Right cardiac atrium (tissue), 5 donors: Measurements from ENCODE around the gene PBRM1. TPM values are rescaled to one million over a fixed set of nuclear protein-coding genes. Genes with fewer than 3 reads are reported as not detected.

Experiments
- ATAC-seq, 2 donors: fragments of 200-7000 bp; cut with Tn5 transposase; one replicate each; pipeline versions ENCODE4 v1.8.0 to v1.9.1; 2020; ENCODE audit warnings: moderate library complexity in 2 of 2, mild to moderate bottlenecking in 1 of 2
- DNase-seq, 3 donors: peaks; one replicate each; pipeline ENCODE4 v3.0.0-alpha.2; 2020
- H3K27ac ChIP-seq: one replicate; pipeline ENCODE4 v1.5.1; 2013; ENCODE audit warnings: mild to moderate bottlenecking, low read length, control low read depth, moderate library complexity
- H3K27me3 ChIP-seq: one replicate; pipeline ENCODE4 v1.6.1; 2013; ENCODE audit not compliant: control insufficient read depth, insufficient read depth
- H3K4me1 ChIP-seq: one replicate; pipeline ENCODE4 v1.6.1; 2013; ENCODE audit warnings: low read length; ENCODE audit not compliant: control insufficient read depth, insufficient read depth
- H3K4me3 ChIP-seq: one replicate; pipeline ENCODE4 v1.5.1; 2013; ENCODE audit warnings: low read length, control low read depth
- H3K9me3 ChIP-seq: one replicate; pipeline ENCODE4 v1.6.1; 2013; ENCODE audit warnings: low read length; ENCODE audit not compliant: control insufficient read depth
- WGBS: extraction: QIAGEN DNeasy Blood & Tissue Kit; methylation state at CpG from one replicate; pipeline ENCODE4 v1.1.7; 2013; 5-methylcytosine and 5-hydroxymethylcytosine counted together
- intact Hi-C, 4 donors: fragments of 100-400 bp; cut with DNase I; formaldehyde crosslinking; loops; one replicate each; pipeline versions ENCODE4 v1.11.0 to v1.14.0; 2022 to 2023
- polyA plus RNA-seq: library from polyadenylated mRNA; stranded (reverse); fragments of 200-250 nt; gene quantifications from one replicate; pipeline ENCODE4 v1.2.3, GENCODE V29; 2013
- total RNA-seq, 4 donors: library from RNA; stranded (reverse); fragmentation: NEBNext Ultra II Directional; extraction: Animal tissue kit (Norgen Biotek cat#: 25700); gene quantifications; one replicate each; pipeline ENCODE4 v1.2.1, GENCODE V29; 2021
- donor health status: healthy with polysubstance abuse.
- donor health status: DM: no; HTN: yes; CAD: no.
- donor health status: DM: no; HTN: no; CAD: no.
- donor health status: DM: no; HTN: yes; CAD: no; lungs with severe emphysema.
- donor health status: DM: yes; HTN: yes; CAD: no.

The PBRM1 gene
- total and polyA plus RNA-seq, 5 donors = 10.0 to 56.8 (median 55.1) TPM

- ATAC-seq = no peak
Observed at GRCh38 chr3:52719618-52720017, 33.9 kb upstream of the PBRM1 start.

GRCh38 chr3:52715714-52716305, 30.1 kb upstream of the PBRM1 start:
- ATAC-seq = peak in 1 of 2 donors; percentile 12
- Histone ChIP-seq H3K27me3 (no peaks in the 10 kb centered on the region), H3K27ac (no peak overlapping the region), H3K4me3 (no peak overlapping the region), H3K4me1 (no peaks in the 10 kb centered on the region), H3K9me3 (no peaks in the 10 kb centered on the region)
- intact Hi-C loops = no loop called here
- no peak for DNase-seq
- 95% methylated on average over 11 of the region's 11 CpGs for WGBS

More at GRCh38 chr3:52719618-52720017, 33.9 kb upstream of the PBRM1 start:
- no peaks in the 10 kb centered on the region for H3K9me3 ChIP-seq
- H3K4me3 ChIP-seq = no peak overlapping the region
- H3K27ac ChIP-seq = no peak overlapping the region
- DNase-seq = no peak
- intact Hi-C loops = no loop called here
- H3K4me1 ChIP-seq = no peaks in the 10 kb centered on the region
- no peaks in the 10 kb centered on the region for H3K27me3 ChIP-seq

GRCh38 chr3:52714335-52715302, 28.9 kb upstream of the PBRM1 start:
- DNase-seq (peak; percentile 22 to 64 (median 57)), ATAC-seq (peak; percentile 50 to 66)
- Histone ChIP-seq H3K27me3 (no peaks in the 10 kb centered on the region), H3K4me1 (no peaks in the 10 kb centered on the region), H3K9me3 (no peaks in the 10 kb centered on the region), H3K27ac (no peak overlapping the region), H3K4me3 (no peak overlapping the region)
- WGBS = 47% methylated on average over 39 of the region's 39 CpGs
- intact Hi-C loops = no loop called here

- intact Hi-C loops = no loop called here
- no peak overlapping the region for H3K4me3 ChIP-seq
- H3K4me1 ChIP-seq = no peaks in the 10 kb centered on the region
- no peaks in the 10 kb centered on the region for H3K27me3 ChIP-seq
- DNase-seq (no peak), ATAC-seq (no peak)
- no peak overlapping the region for H3K27ac ChIP-seq
- H3K9me3 ChIP-seq = no peaks in the 10 kb centered on the region
- 94% methylated on average over 17 of the region's 17 CpGs for WGBS
Observed at GRCh38 chr3:52712291-52713212, 26.8 kb upstream of the PBRM1 start.

- WGBS = 79% methylated on average over 2 of the region's 2 CpGs
- intact Hi-C loops = no loop called here
- H3K27ac ChIP-seq = no peak overlapping the region
- ATAC-seq = no peak
- no peaks in the 10 kb centered on the region for H3K9me3 ChIP-seq
- H3K4me3 ChIP-seq = no peak overlapping the region
- peaks cover 2% of the 10 kb centered on the region for H3K4me1 ChIP-seq
- no peaks in the 10 kb centered on the region for H3K27me3 ChIP-seq
- DNase-seq = no peak
Observed at GRCh38 chr3:52710512-52710911, 24.8 kb upstream of the PBRM1 start.

- no peak for ATAC-seq
- WGBS = 85% methylated on average over 4 of the region's 4 CpGs
- Histone ChIP-seq H3K27me3 (no peaks in the 10 kb centered on the region), H3K27ac (no peak overlapping the region), H3K4me1 (peaks cover 2% of the 10 kb centered on the region), H3K9me3 (no peaks in the 10 kb centered on the region), H3K4me3 (no peak overlapping the region)
- no peak for DNase-seq
- intact Hi-C loops = no loop called here
Observed at GRCh38 chr3:52707585-52707984, 21.9 kb upstream of the PBRM1 start.

- peak; percentile 88 to 95 (median 94) for DNase-seq
- ATAC-seq = peak; percentile 96 to 97
- intact Hi-C loops = no loop called here
Observed at GRCh38 chr3:52705688-52706686, 20.3 kb upstream of the PBRM1 start, which contains the start of the genes GLT8D1 and SPCS1. Gene GLT8D1 (minus strand): TSS chr3:52705791. CDS start chr3:52700460, 5,331 bp downstream. Gene SPCS1 (plus strand): TSS chr3:52706106. CDS start chr3:52706247, 141 bp downstream.

GRCh38 chr3:52705438-52705687, 19.6 kb upstream of the PBRM1 start:
- WGBS = under 1% methylated on average over 25 of the region's 25 CpGs
- no peak for ATAC-seq
- peaks cover 2% of the 10 kb centered on the region for H3K4me1 ChIP-seq
- intact Hi-C loops = no loop called here
- H3K9me3 ChIP-seq = no peaks in the 10 kb centered on the region
- no peaks in the 10 kb centered on the region for H3K27me3 ChIP-seq
- H3K4me3 ChIP-seq = peak overlapping the region; percentile 58
- H3K27ac ChIP-seq = peak overlapping the region; percentile 80
- no peak for DNase-seq

More at GRCh38 chr3:52705688-52706686, 20.3 kb upstream of the PBRM1 start, which contains the start of the genes GLT8D1 and SPCS1:
- H3K27ac ChIP-seq = peak within 1 kb of the TSS; percentile 80
- no peaks in the 10 kb centered on the region for H3K9me3 ChIP-seq
- H3K27me3 ChIP-seq = no peaks in the 10 kb centered on the region
- WGBS = under 1% methylated on average over 94 of the region's 94 CpGs
- peak within 1 kb of the TSS; percentile 58 for H3K4me3 ChIP-seq
- H3K4me1 ChIP-seq = peaks cover 2% of the 10 kb centered on the region

- Histone ChIP-seq H3K27ac (peak overlapping the region; percentile 80), H3K27me3 (no peaks in the 10 kb centered on the region), H3K9me3 (no peaks in the 10 kb centered on the region), H3K4me3 (peak overlapping the region; percentile 58), H3K4me1 (peaks cover 2% of the 10 kb centered on the region)
- 2% methylated on average over 22 of the region's 22 CpGs for WGBS
- DNase-seq = peak in 2 of 3 donors; percentile 36 to 57
- intact Hi-C loops = no loop called here
- ATAC-seq = peak; percentile 14 to 19
Observed at GRCh38 chr3:52704611-52705437, 19.1 kb upstream of the PBRM1 start.
